IPS-18a (cell line): ENCODE data around the gene CNNM3.

Experiments used
- H3K27ac ChIP-seq: one replicate; pipeline ENCODE4 v1.5.1; 2013; ENCODE audit warnings: low read length
- H3K27me3 ChIP-seq: one replicate; pipeline ENCODE4 v1.6.1; 2013; ENCODE audit warnings: mild to moderate bottlenecking, low read length; ENCODE audit not compliant: control insufficient read depth, insufficient read depth
- H3K36me3 ChIP-seq: one replicate; pipeline ENCODE4 v1.6.1; 2013; ENCODE audit warnings: low read depth, low read length; ENCODE audit not compliant: control insufficient read depth
- H3K4me1 ChIP-seq: one replicate; pipeline ENCODE4 v1.6.1; 2013; ENCODE audit warnings: low read depth, low read length; ENCODE audit not compliant: control insufficient read depth
- H3K4me3 ChIP-seq: one replicate; pipeline ENCODE4 v1.5.1; 2013; ENCODE audit warnings: low read length
- H3K9ac ChIP-seq: one replicate; pipeline ENCODE4 v1.6.1; 2013; ENCODE audit warnings: mild to moderate bottlenecking, low read length, moderate library complexity
- H3K9me3 ChIP-seq: one replicate; pipeline ENCODE4 v1.6.1; 2013; ENCODE audit warnings: low read depth, low read length; ENCODE audit not compliant: control insufficient read depth

The CNNM3 gene

DNA sequence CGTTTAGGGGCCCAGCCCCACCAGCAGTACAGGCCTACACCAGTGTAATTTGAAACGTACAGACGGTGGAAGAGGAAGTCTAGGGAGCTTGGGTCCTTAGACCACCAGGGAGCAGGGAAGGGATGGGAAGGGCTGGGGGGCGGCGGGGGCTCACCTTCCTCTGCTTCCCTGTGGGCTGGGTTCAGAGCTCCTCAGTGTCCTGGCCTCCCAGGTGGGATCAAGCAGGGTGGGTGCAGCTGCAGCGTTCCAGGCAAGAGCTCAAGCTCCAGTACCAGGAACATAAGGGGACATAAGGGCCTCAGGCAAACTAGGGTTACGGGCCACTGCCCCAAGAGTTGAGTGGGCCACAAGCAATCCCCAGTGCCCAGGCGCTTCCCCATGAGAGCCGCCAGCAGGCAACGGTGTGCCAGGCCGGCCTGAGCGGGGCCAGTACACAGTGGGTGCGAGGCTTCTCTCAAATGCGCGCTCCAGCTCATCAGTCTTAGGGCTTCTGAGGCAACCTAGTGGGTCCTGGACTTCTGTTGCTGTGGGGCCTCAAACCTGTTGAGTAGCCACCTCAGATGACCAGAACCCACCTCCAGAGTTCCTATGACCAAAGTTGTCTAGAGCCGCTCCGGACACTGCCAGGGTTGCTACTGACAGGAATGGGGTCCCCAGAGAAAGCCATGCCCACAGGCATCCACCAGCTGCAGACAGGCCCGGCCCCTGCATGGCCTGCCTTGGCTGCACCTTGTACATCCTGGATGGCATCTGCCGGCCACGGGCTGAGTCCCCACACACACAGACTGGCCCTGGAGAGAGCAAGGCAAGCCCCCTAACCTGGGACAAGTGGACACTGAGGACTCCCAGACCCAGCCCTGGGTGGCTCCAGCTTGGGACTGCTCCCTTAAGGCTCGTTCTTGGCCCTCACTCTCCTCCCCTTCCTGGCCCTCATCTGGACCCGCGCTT lies 22.6 kb downstream of the CNNM3 start:
- no peaks in the 10 kb centered on the region for H3K9me3 ChIP-seq
- no peak overlapping the region for H3K9ac ChIP-seq
- H3K27ac ChIP-seq: no peak overlapping the region
- H3K4me1 ChIP-seq: peaks cover under 1% of the 10 kb centered on the region
- peaks cover 6% of the 10 kb centered on the region for H3K36me3 ChIP-seq
- H3K4me3 ChIP-seq: no peak overlapping the region
- no peaks in the 10 kb centered on the region for H3K27me3 ChIP-seq

DNA sequence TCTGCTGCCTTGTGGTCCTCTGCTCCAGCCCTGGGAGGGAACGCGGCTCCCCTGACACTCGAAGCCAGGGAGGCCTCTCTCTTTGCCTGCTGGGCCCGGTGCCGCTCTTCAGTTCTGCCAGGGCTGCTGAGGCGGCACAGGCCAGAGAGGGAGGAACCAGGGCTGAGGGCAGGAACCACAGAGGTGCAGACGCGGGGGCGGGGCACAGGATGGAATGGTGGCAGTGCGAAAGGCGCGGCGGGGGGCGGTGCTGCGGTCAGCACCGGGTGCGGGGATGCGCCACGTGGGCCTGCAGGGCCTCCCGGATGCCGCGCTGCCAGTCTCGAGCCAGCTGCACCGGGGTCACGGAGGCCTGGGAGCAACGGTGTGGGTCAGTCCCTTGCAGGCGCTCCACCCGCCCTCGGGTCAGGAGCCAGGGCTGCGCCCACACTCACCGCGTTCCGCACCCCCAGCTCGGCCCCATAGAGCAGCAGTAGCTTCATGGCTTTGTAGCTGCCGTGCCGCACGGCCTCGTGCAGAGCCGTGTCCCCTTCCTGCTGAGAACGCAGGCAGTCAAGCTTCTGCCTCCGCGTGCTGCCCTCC lies 23.3 kb downstream of the CNNM3 start:
- Histone ChIP-seq H3K27me3 (no peaks in the 10 kb centered on the region), H3K4me3 (no peak overlapping the region), H3K27ac (no peak overlapping the region), H3K4me1 (no peaks in the 10 kb centered on the region), H3K9ac (no peak overlapping the region), H3K36me3 (peaks cover 5% of the 10 kb centered on the region), H3K9me3 (no peaks in the 10 kb centered on the region)

DNA sequence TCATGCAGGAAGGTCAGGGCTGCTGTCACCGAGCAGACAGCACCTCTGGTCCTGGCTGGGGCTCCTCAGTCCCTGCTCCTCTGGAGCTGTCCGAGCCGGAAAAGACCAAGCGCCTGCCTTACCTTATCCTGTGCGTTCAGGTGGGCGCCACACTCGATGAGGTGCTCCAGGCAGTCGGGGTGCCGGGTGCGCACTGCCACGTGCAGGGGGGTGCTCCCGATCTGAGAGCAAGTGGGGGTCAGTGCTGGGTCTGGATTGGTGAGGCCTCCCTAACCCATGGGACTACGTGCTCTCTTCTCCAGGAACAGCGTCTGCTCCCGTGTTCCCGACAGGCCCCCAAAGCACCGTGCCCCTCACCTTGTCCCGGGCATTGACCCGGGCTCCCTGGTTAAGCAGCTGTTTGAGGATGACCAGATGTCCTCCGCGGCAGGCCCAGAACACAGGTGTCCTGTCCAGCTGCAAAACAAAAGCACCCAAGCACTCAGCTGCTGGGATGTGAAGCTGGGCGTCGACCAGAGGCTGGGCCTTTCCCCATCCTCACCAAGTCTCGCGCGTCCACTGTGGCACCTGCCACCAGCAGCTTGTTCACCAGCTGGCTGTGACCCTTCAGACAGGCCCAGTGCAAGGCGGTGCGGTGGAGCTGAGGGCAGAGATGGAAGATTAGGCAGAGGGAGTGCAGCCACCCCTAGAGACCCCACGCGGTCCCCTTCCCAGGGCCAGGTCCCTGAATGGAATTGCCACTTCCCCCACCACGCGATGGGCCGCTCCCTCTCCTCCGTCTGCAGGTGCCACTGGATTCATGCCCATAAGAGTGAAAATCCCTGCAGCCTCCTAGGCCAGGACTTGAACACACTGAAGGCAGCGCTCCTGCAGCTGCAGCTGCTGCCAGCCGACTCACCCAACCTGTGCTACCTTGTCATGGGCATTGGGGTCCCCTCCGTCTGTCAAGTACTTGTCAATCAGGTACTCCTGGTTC lies 24.1 kb downstream of the CNNM3 start:
- H3K27me3 ChIP-seq: no peaks in the 10 kb centered on the region
- no peaks in the 10 kb centered on the region for H3K4me1 ChIP-seq
- no peaks in the 10 kb centered on the region for H3K9me3 ChIP-seq
- H3K36me3 ChIP-seq: no peaks in the 10 kb centered on the region
- no peak overlapping the region for H3K9ac ChIP-seq
- H3K4me3 ChIP-seq: no peak overlapping the region
- H3K27ac ChIP-seq: no peak overlapping the region

DNA sequence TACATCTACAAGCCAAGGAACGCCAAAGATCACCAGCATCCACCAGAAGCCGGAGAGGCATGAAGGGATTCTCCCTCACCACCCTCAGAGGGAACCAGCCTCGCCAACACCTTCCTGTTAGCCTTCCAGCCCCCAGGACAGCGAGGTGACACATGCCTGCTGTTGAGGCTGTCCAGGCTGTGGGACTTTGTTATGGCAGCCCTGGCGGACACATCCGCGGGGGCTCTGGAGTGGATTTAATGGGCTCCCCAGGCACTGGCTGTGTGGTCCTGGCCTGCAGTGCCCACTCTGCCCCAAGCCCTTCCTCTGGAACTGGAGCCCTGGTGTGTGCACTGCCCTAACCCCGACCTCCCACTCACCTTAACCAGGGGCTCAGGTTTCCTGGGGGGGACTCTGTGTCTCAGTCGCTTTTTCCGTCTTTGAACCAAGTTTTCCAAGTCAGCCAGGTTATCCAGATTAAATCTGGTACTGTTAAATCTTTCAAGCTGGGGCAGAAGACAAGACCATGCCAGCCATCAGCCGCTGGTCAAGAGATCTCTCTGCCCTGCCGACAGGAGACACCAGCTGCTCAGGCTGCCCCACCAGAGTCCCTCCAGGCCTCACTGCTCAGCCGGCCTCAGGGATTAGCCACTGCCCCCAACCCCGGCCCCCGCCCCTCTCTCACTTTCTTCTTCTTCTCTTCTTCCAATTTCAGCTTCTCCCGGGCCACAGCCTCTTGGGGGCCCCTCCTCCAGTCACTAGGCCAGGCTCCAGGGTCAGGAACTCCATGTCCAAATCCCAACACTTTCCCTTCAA lies 25.8 kb downstream of the CNNM3 start:
- no peak overlapping the region for H3K27ac ChIP-seq
- no peaks in the 10 kb centered on the region for H3K9me3 ChIP-seq
- no peaks in the 10 kb centered on the region for H3K27me3 ChIP-seq
- H3K9ac ChIP-seq: no peak overlapping the region
- H3K4me3 ChIP-seq: no peak overlapping the region
- no peaks in the 10 kb centered on the region for H3K4me1 ChIP-seq
- no peaks in the 10 kb centered on the region for H3K36me3 ChIP-seq

DNA sequence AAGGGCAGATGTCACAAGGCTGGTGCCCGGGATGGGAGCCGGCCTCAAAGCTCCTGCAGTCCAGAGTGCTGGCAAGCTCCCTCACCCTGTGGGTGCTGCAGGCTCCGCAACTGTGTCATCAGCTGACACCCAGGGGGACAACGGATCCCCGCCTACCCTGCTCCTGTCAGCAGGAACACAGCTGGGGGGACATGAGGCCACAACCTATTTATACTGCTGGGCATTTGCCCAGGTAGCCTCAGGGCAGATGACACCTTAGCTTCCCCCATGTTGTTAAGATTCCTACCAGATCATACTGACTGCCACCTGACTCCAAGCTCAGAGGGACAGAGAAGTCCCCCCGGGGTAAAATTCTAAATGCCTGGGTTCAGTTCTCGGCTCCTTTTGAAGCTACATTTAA lies 26.5 kb downstream of the CNNM3 start:
- H3K4me1 ChIP-seq: no peaks in the 10 kb centered on the region
- no peaks in the 10 kb centered on the region for H3K36me3 ChIP-seq
- no peaks in the 10 kb centered on the region for H3K9me3 ChIP-seq
- H3K9ac ChIP-seq: no peak overlapping the region
- no peak overlapping the region for H3K4me3 ChIP-seq
- H3K27ac ChIP-seq: no peak overlapping the region
- H3K27me3 ChIP-seq: no peaks in the 10 kb centered on the region

DNA sequence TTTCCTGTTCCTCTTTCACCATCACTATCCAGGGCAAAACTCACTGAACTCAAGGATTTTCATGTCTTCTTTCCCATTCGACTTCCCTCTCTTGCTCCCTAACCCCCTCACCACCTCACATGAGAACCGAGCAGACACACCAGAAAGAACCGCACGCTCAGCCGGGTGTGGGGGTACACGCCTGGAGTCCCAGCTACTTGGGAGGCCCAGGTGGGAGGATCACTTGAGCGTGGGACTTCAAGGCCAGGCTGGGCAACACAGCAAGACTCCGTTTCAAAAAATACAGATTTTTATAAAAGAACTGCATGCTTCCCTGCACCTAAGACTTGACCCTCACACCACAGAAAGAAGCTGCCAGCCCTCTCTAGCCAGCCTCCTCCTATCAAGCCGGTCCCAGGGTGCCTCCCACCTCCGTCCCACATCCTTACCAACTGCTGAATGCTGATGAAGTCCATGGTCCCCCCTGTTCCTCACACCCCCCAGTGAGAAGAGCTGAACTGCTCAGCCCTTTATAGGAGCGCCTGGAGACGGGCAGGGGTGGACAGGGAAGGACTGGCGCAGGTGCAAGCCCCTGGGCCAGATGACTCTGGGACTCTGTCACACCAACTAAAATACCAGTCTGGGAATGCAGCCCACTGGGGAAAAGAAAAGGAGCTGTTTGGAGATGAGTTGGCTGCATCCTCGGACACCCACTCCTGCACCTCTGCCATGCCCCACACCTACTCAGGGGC lies 27.6 kb downstream of the CNNM3 start, which contains the start of gene ANKRD23:
Gene ANKRD23 (minus strand): TSS at position 484 of the 731 bp plus-strand sequence. CDS start 29 bp downstream, at position 455.
- H3K4me3 ChIP-seq: no peak within 1 kb of the TSS
- H3K9ac ChIP-seq: no peak within 1 kb of the TSS
- no peaks in the 10 kb centered on the region for H3K9me3 ChIP-seq
- H3K36me3 ChIP-seq: peaks cover 5% of the 10 kb centered on the region
- no peak within 1 kb of the TSS for H3K27ac ChIP-seq
- H3K27me3 ChIP-seq: no peaks in the 10 kb centered on the region
- no peaks in the 10 kb centered on the region for H3K4me1 ChIP-seq

DNA sequence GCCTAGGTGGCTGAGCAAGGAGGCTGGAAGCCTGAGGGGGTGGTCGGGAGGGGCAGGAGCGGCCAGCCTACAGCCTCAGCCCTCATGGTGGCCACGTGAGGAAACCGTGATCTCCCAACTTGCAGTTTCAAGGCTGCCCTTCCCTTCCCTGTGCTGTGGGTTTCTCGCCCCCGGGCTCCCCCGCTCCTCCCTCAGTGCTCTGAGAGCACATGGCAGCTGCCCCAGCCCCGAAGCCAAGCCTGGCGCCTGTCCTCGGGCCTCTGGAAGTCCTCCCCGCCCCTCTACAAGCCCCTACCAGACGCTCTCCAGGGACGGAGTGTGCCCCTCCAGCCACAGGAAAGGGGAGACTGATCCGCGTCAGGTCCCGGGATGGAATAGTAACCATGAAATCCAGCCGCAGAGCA lies 28.3 kb downstream of the CNNM3 start:
- no peaks in the 10 kb centered on the region for H3K27me3 ChIP-seq
- no peaks in the 10 kb centered on the region for H3K4me1 ChIP-seq
- no peak overlapping the region for H3K27ac ChIP-seq
- H3K4me3 ChIP-seq: no peak overlapping the region
- no peak overlapping the region for H3K9ac ChIP-seq
- peaks cover 5% of the 10 kb centered on the region for H3K36me3 ChIP-seq
- H3K9me3 ChIP-seq: no peaks in the 10 kb centered on the region

DNA sequence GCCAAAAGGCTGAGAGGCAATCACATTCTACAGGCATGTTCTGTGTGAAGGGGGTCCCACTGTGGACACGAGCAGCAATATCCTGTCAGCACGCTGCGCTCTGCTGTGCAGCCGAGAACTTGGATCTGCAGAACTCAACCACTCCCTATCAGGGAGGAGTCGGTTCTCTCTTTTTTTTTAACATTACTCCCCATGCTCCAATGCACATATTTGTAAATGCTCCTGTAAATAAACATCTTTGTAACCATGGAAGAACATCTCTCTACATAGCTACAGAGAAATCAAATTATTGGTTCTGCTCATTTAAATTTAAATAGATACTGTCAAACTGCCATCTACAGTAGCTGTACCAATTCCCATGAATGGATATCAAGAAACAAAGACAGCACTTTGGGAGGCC lies 30.8 kb downstream of the CNNM3 start:
- Histone ChIP-seq H3K27me3 (no peaks in the 10 kb centered on the region), H3K4me1 (no peaks in the 10 kb centered on the region), H3K9me3 (no peaks in the 10 kb centered on the region), H3K27ac (no peak overlapping the region), H3K36me3 (peaks cover 14% of the 10 kb centered on the region), H3K9ac (no peak overlapping the region), H3K4me3 (no peak overlapping the region)

DNA sequence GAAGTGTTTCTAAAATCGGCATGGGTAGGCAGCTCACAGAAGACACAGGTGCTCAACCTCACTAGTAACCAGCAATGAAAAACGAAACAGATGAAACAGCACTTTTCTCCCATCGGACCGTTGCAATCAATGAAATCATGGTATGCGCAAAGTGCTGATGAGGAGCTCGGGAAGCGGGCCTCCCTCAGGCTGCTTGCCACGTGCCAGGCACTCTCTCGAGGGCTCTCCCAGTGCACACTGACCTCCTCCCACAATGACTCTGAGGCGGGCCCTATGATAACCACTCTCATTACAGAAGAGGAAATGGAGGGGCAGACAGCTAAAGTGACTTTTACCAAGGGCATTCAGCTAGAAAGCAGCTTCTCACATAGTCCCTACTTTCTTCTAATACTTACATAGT lies 31.5 kb downstream of the CNNM3 start:
- no peak overlapping the region for H3K9ac ChIP-seq
- no peaks in the 10 kb centered on the region for H3K27me3 ChIP-seq
- H3K36me3 ChIP-seq: peaks cover 16% of the 10 kb centered on the region
- no peaks in the 10 kb centered on the region for H3K9me3 ChIP-seq
- no peak overlapping the region for H3K27ac ChIP-seq
- H3K4me3 ChIP-seq: no peak overlapping the region
- no peaks in the 10 kb centered on the region for H3K4me1 ChIP-seq

DNA sequence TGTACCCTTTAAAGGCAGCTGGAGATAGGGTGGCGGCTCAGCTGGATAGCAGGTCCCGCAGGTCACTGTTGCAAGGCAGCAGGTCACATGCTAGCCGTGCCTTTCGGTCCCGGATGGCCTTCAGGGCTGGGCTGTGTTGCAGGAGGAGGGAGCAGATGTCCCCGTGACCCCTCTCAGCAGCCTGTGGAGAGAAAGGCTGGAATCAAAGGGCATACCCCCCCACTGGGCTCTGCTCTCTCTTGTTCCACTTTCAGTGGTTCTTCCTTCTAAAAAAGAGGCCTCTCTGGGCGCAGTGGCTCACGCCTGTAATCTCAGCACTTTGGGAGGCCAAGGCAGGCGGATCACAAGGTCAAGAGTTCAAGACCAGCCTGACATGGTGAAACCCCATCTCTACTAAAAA lies 32.2 kb downstream of the CNNM3 start:
- no peak overlapping the region for H3K4me3 ChIP-seq
- H3K27ac ChIP-seq: no peak overlapping the region
- H3K9ac ChIP-seq: no peak overlapping the region
- H3K36me3 ChIP-seq: peaks cover 23% of the 10 kb centered on the region
- no peaks in the 10 kb centered on the region for H3K4me1 ChIP-seq
- H3K9me3 ChIP-seq: no peaks in the 10 kb centered on the region
- no peaks in the 10 kb centered on the region for H3K27me3 ChIP-seq
